DMS79 (cell line): ENCODE results near the gene PIK3CD.
"Not testable (repeated sequence)": the region's sequence is repeated elsewhere in the genome, so short reads cannot be mapped to it uniquely, and the experiment has no call there.

Experiments
- DNase-seq: peaks from one replicate; lab custom pipeline; 2025; lab: John Stamatoyannopoulos, UW

PIK3CD gene

DNA sequence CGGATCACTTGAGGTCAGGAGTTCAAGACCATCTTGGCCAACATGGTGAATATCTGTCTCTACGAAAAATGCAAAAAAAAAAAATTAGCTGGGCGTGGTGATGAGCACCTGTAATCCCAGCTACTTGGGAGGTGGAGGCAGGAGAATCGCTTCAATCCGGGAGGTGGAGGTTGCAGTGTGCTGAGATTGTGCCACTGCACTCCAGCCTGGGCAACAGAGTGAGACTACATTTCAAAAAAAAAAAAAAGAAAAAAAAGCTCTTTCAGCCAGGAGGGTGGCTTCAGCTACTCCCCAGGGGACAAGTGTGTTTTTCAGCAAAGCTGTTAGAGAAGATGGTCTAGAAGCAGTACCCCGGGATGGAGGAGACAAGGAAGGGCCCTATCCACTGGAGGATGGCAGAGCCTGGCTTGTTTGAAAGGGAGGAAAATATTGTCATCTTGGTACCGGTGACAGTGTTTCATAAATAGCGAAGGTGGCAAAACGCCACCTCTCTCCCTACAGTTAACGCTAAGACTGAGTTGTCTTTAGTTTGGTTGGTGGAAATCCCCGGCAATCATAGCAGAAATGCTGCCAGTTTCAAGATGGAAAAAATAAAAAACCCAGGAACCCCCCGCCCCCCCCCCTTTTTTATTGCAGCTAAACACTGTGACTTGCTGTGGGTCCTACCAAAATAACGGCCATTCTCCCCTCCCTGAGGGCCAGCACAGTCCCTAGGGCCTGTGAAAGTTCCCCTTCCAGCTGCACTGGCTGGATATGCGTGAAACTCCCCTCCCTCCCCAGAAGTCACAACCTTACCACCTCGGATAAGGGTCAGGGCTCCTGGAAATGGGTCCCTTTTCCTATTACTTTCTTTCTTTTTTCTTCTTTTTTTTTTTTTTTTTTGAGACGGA is 3.5 kb downstream of the PIK3CD start:
- DNase-seq: no peak

DNA sequence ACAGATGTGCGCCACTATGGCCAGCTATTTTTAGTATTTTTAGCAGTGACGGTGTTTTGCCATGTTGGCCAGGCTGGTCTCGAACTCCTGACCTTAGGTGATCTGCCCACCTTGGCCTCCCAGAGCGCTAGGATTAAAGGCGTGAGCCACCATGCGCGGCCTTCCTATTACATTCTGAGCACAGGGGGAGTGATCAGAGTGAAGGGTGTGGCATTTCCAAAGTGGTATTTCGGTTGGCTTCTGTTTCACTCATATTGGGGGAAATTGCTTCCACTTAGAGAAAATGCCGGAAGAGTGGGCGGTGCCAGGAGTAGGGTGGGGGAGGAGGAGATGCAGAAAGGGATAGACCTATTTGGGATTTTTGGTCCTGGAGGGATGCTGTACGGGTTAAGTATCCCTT is 4.3 kb downstream of the PIK3CD start:
- no peak for DNase-seq

DNA sequence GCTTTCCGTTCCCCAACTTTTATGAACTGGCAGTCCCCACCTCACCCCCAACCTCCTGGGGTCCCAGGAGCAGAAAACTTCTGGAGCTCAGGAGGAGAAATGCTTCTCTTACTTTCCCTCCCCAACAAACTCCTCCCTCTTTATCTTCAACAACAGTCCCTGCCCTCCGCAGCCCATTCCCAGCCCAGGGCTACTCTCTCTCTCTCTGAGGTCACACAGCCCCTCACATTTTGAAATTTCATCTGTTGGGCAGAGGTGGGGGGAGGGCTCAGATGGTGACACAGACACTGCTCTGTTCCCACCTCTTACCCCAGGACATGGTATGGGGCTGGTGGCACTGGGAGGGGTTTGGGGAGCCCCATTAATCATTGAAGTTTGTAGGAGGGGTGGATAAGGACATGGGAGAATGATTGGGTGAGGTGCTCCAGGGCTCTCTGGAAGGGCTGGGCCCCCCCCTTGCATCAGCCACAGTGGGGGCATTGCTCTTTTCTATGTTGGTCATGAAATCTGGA is 6.0 kb downstream of the PIK3CD start:
- no peak for DNase-seq

DNA sequence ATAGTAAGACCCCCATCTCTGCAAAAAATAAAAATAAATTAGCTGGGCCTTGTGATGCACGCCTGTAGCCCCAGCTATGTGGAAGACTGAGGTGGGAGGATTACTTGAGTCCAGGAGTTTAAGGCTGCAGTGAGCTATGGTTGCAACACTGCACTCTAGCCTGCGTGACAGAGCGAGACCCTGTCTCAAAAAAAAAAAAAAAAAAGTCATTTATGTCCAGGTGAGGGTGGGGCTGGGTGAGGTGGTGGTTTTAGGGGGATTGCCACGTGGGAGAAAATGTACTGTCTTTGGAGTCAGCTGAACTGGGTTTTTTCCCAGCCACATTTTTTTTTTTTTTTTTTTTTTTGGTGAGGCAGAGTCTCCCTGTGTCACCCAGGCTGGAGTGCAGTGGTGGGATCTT is 6.7 kb downstream of the PIK3CD start:
- DNase-seq: no peak

DNA sequence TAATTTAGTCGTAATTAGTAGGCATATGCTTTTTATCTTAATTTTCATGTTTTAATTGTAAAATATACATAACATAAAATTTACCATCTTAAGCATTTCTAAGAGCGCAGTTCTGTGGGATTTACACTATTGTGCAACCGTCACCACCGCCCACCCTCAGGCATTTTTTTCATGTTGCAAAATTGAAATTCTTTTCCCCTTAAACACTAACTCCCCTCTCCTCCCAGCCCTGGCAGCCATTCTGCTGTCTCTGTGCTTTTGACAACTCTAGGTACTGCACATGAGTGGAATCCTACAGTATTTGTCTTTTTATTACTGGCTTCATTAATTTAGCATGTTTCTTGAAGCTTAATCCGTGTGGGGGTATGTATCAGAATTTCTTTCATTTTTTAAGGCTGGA is 7.8 kb downstream of the PIK3CD start:
- DNase-seq: no peak

DNA sequence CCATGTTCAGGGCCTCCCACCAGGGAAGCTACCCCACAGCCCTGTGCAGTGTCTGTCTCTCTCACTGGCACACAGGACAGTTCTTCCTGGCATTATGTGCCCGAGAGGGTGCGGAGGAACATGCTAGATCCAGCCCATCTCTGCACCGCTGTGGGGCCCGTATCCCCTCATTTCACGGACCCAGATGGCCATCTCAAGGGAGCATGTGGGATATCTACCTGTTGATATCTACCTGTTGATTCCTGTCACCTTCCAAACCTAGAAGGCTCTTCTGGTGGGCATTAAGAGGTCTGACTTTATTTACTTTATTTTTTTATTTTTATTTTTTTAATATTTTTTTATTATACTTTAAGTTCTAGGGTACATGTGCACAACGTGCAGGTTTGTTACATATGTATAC is 11.7 kb downstream of the PIK3CD start:
- DNase-seq: no peak

DNA sequence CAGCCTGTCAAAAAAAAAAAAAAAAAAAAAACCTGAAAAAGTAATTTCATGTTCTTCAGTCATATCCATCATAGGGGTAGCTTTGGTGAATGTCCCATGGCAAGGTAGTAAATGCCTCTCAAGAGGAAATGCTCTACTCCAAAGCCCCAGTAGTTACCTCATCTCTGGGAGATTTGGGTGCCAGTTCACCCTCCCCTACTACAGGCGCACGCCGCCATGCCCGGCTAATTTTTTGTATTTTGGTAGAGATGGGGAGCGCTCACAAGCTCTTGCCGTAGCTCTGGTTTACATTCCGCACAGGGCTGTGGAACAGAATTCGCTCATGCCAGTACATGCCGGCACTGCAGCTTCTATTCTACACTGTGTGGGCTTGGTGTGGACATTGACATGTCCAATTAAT is 13.7 kb downstream of the PIK3CD start:
- no peak for DNase-seq

DNA sequence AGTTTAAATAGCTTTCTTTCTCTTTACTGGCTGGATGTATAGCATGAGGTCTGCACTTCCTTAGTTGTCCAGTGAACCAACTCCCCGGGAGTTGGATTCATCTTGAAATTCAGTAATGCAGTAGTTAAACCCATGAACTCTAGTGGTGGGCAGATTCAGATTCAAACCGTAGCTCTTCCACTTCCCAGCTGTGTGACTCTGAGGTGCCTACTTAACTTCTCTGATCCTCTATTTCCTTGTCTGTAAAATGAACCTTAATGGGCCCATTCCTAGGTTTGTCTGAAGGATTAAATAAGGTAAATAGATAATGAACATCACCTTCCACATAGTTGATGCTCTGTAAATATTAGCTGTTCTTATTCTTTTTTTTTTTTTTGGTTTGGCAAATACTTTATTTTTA is 16.5 kb downstream of the PIK3CD start:
- no peak for DNase-seq

DNA sequence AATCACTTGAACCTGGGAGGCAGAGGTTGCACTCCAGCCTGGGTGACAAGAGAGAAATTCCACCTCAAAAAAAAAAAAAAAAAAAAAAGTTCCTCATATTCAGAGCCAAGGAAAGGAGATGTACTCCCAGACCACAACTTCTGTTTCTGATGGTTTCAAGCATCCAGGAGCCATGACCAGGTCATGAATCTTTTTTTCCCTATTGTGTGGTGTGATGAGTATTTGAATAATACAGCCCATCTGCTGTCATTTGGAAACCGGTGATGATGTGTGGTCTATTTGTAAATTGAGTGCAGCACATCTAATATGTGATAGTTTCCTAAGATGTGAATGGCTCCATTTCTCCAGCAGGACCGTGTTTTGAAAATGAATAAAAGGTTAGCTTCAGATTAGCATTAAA is 18.6 kb downstream of the PIK3CD start:
- no peak for DNase-seq

DNA sequence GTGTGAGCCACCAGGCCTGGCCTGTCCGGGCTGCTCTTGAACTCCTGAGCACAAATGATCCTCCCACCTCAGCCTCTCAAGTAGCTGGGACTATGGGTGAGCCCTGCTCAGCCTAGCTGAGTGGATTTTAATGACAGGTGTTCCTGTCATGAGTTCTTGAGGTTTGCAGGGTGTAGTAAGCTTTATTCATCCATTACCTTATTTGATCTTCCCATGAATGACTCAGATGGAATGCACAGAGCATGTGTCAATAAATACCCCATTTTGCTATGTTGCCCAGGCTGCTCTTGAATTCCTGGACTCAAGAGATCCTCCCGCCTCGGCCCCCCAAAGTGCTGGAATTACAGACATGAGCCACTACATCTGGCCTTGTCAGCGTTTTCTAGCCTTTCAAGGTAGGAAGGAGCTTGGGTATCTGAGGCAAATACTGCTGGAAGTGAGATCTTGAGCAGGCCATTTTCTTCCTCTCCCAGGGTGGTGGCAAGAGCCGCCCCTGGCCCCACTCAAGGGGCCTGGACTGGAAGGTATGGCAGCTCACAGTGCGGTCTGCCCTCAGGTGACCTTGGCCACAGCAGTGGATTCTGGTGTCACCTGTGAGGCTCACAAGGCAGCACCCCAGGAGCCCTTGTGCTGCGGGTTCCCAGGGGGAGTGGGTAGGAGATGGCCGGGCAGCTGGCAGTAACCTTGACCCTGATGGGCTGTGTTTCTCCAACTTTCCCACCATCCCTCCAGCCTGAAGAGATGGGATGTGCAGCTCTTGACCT is 20.0 kb downstream of the PIK3CD start:
- peak; percentile 46 for DNase-seq

DNA sequence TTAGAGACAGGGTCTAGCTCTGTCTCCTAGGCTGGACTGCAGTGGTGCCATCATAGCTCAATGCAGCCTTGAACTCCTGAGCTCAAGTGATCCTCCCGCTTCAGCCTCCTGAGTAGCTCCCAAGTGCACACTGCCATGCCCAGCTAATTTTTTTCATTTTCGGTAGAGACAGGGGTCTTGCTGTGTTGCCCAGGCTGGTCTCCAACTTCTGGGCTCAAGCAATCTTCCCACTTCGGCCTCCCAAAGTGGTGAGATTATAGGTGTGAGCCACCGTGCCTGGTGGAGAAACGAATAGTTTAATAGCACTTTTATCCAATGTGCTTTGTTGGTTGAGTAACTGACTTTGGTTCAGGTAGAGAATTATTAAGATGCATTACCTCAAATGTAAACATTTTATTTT is 20.9 kb downstream of the PIK3CD start:
- DNase-seq: no peak

DNA sequence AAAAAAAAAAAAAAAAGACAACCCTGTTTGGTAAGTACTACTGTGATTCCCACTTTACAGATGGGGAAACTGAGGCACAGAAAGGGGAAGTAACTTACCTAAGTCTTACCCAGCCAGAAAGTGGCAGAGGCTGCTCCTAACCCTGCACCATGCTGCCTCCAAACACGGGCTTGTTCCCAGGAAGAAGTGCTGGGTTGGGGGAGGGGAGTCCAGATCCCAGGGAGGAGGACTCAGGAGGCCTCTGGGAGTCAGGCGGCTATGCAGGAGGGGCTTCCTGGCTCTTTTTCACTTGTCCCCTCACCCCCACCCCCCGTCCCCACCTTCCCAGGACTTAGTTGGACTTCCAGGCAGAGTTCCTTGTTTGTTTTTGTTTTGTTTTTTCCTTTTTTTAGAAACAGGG is 23.9 kb downstream of the PIK3CD start:
- no peak for DNase-seq

DNA sequence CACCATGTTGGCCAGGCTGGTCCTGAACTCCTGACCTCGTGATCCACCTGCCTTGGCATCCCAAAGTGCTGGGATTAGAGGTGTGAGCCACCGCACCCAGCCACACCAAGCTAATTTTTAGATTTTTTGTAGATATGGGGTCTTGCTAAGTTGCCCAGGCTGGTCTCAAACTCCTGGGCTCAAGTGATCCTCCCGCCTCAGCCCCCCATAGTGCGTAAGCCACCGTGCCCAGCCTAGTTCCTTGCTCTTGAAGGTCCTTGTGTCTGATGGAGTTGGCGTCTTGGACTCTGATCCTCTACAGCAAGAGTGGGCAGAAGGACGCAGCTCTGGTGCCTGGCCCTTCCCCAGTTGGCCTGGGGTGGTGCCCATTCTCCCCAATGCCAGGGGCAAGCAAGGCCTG is 24.6 kb downstream of the PIK3CD start:
- not testable (repeated sequence) for DNase-seq

DNA sequence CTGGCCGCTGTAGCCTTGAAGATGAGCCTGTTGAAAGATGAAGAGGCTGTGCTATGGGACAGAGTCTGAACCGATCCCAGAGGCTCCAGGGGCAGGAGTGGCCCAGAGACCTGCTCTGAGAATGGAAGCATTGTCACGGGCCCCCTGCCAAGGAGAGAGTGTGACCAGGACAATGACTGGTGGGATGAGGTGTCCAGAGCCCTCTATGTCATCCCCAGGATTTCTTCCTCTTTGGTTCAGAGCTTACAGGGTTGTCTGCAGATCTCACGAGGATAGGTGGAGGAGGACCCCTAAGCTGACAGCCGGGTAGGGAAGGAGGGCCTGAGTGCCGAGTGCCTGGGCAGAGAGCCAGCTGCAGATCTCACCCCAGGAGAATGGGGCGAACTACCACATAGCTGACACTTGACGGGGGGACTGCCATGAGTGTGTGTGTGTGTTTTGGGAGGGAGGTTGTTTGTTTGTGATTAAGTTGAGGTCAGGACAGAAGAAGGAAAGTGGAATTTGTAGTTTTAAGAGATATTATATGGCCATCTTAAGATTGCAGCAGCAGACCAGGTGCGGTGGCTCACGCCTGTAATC is 25.4 kb downstream of the PIK3CD start:
- DNase-seq: no peak

DNA sequence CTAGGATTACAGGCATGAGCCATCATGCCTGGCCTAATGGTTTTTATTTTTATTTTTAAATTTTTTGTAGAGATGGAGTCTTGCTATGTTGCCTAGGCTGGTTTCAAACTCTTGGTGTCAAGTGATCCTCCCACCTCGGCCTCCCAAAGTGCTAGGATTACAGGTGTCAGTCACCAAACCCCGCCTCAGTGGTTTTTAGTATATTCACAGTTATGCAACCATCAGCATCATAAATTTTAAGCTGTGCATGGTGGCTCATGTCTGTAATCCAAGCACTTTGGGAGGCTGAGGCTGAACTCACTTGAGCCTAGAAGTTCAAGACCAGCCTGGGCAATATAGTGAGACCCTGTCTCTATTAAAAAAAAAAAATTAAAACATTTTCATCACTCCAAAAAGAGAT is 28.6 kb downstream of the PIK3CD start:
- DNase-seq: no peak

DNA sequence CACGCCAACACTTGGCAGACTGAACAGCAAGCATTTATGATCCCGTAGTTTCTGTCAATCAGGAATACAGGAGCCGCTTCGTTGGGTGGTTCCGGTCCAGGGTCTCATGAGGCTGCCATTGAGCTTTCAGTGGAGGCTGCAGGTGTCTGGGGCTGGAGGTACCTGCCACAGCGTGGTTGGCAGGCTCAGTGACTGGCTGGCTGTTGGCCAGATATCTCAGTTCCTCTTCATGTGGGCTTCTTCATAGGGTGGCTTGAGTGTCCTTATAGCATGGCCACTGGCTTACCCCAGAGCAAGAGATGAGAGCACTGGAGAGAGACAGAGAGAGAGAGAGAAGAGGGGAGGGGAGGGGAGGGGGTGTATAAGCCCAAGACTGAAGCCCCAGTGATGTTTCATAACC is 29.3 kb downstream of the PIK3CD start:
- DNase-seq: peak; percentile 62

DNA sequence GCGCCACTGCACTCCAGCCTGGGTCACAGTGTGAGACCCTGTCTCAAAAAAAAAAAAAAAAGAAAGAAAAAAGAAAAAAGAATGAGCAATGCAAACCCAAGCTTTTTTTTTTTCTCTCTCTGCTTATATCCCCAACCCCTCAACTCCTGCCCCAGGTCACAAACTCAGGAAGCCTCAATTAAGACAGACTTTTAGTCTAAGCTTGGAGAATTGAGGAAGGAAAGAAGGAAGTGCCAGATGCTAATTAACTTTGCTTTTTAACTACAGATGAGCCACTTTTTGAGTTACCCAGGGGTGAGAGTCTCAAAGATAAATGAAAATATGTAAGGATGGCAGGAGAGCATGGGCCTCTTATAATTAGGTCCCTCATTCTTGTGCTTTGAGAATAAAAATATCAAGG is 33.3 kb downstream of the PIK3CD start:
- no peak for DNase-seq

DNA sequence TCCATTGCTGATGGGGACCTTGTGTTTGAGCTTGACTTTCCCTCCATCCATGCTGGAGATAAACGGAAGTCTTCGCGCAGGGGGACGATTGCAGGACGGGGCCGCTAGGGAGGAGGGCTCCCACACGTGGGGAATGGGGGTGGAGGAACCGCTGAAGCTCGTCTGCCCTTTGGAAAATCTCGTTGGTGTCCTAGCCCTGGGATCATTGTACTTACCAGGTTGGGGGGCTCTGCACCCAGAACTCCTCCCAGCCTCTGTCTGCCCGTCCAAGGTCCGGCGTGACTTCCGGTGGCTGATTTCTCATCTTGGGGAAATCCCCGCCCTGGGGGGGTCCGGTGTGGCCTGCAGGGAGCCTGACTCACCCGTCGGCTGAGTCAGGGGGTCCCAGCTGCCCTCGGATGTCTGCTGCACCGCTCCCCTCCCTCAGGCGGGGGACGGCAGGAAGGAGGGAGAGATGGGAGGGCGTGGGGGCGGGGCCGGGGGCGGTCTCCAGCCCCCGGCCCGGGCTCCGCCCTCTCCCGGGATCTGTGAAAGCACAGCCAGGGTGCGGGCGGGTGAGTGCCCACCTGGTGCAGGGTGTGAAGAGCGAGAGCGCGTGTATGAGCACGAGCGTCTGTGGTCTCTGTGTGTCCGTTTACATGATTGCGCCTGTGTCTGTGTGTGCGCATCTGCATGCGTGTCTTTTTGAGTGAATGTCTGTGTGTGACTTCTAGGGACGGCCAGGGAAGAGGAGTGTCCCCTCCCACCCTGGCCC is 35.8 kb downstream of the PIK3CD start:
- peak; percentile 46 for DNase-seq

DNA sequence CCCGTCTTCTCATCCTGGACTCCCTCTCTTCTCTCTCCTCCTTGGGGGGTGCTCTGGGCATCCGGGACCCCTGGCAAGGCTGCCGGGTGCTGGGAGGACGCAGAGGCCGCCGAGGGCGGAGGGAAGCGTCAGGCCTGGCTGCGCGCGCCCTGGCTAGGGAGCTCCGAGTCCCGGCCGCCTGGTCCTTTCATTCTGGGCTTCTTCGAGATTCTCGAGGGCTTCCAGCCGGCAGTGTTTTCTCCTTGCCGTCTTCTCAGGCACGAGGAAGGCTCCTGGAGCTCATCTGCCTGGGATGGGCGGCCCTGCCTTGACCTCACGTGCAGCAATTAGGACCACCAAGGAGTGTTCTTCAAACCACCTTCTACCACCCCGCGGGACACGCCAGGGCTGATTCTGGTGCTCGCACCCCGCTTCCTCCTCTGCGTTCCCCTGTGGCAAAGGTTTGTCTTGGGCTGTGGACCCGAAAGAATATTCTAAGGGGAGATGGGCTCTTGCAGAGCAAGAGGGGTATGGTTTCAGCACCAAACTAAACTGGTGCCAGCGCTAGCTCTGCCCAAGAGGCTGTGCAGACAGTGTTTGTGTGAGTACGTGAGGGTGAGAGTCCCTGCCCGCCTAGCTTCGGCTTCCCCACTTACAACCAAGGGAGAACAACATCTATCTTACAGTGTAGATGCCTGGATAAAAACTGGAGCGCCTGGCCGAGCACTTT is 36.5 kb downstream of the PIK3CD start:
- DNase-seq: peak; percentile 12

DNA sequence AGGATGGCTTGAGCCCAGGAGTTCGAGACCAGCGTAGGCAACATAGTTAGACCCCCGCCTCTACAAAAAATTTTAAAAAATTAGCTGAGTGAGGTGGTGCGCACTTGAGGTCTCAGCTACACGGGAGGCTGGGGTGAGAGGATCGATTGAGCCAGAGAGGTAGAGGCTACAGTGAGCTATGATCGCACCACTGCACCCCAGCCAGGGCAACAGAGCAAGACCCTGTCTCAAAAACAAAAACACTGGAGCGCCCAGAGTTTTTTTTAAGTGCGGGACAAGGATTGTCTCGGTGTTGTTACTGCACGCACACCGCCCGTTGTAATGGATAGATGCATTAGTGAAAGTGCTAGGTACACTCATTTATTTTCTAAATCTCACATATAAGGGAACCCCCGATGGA is 37.1 kb downstream of the PIK3CD start:
- DNase-seq: no peak

DNA sequence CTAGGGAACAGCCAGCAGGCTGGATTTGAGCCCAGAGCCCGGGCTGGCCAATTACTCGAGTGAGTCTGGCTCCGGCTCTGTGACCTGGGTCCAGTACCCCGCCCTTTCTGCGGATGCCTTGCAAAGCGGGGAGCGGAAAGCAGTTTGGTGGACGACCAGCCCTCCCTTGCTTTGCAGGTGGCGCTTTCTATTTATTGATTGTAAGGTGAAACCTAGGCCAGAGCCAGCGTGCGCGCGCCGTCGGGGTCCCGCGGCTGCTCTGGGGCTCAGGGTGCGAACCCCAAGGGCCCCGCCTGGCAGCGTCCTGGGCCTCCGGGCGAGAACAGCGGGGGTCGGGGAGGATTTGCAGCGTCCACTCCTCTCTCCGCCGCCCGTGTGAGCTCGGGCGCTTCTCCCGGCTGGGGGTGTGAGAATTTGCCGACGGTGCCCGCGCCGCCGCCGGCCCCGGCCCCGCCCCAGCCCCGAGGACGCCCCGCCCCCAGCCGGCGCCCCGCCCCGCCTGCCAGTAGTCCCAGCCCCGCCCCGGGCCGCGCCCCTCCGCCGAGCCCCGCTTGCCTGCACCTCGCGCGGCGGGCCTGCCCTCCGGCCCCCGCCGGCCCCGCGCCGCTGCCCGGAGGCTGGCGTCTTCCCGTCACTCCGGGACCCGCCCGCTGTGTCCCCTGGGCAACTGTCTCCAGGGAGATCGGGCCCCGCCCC is 37.6 kb downstream of the PIK3CD start:
- DNase-seq: peak; percentile 65
